GM23338 (cell line): Measurements from ENCODE around the gene FBXL5. TPM values are rescaled to one million over a fixed set of nuclear protein-coding genes. Genes with fewer than 3 reads are reported as not detected.

Source experiments
- ATAC-seq: fragments of 200-7000 bp; cut with Tn5 transposase; 3 replicates; pipeline ENCODE4 v1.9.1; 2020
- DNase-seq: peaks from one replicate; pipeline ENCODE4 v3.0.0-alpha.2; 2015; ENCODE audit warnings: low spot score
- H2AFZ ChIP-seq: fragments of 200-600 bp; sonication (generic); 2 replicates; pipeline ENCODE4 v1.8.0; 2016; ENCODE audit warnings: antibody characterized with exemption, mild to moderate bottlenecking, moderate library complexity
- H3F3A ChIP-seq: fragments of 200-600 bp; sonication (generic); replicated peaks from 2 replicates; pipeline ENCODE4 v1.8.0; 2017; ENCODE audit warnings: antibody characterized with exemption, mixed run types, low read depth
- H3K27ac ChIP-seq: fragments of 200-600 bp; sonication (generic); 2 replicates; pipeline ENCODE4 v1.6.1; 2016; ENCODE audit warnings: low read depth
- H3K27me3 ChIP-seq: fragments of 200-600 bp; sonication (generic); 2 replicates; pipeline ENCODE4 v1.8.0; 2016; ENCODE audit warnings: mild to moderate bottlenecking, mixed run types, moderate library complexity; ENCODE audit not compliant: insufficient read depth
- H3K36me3 ChIP-seq: fragments of 200-600 bp; sonication (generic); 2 replicates; pipeline ENCODE4 v1.8.0; 2016; ENCODE audit warnings: mild to moderate bottlenecking; ENCODE audit not compliant: insufficient read depth
- H3K4me1 ChIP-seq: fragments of 200-600 bp; sonication (generic); 2 replicates; pipeline ENCODE4 v1.8.0; 2016; ENCODE audit warnings: mild to moderate bottlenecking, moderate library complexity; ENCODE audit not compliant: insufficient read depth
- H3K4me2 ChIP-seq: fragments of 200-600 bp; sonication (generic); 2 replicates; pipeline ENCODE4 v1.7.1; 2017; ENCODE audit warnings: mixed run types
- H3K4me3 ChIP-seq: fragments of 200-600 bp; sonication (generic); 2 replicates; pipeline ENCODE4 v1.6.1; 2016; ENCODE audit warnings: mixed run types
- H3K79me2 ChIP-seq: fragments of 200-600 bp; sonication (generic); replicated peaks from 2 replicates; pipeline ENCODE4 v1.8.0; 2017; ENCODE audit warnings: mild to moderate bottlenecking; ENCODE audit not compliant: insufficient read depth
- H3K9me2 ChIP-seq: fragments of 200-600 bp; sonication (generic); 2 replicates; pipeline ENCODE4 v1.8.0; 2017; ENCODE audit not compliant: insufficient read depth
- H4K20me1 ChIP-seq: fragments of 200-600 bp; sonication (generic); replicated peaks from 2 replicates; pipeline ENCODE4 v1.8.0; 2017; ENCODE audit warnings: mild to moderate bottlenecking; ENCODE audit not compliant: insufficient read depth
- H3K27ac Mint-ChIP-seq: 2 replicates; pipeline ENCODE4 v1.8.0; 2020; ENCODE audit warnings: inconsistent platforms, mild to moderate bottlenecking, moderate library complexity, mixed read lengths
- H3K27me3 Mint-ChIP-seq: 3 replicates; pipeline ENCODE4 v1.8.0; 2022; ENCODE audit warnings: low read depth, mild to moderate bottlenecking, moderate library complexity, mixed read lengths, inconsistent platforms; ENCODE audit not compliant: insufficient read depth, poor library complexity
- H3K36me3 Mint-ChIP-seq: 3 replicates; pipeline ENCODE4 v1.8.0; 2021; ENCODE audit warnings: low read depth, mild to moderate bottlenecking, inconsistent platforms, moderate library complexity, mixed read lengths
- H3K4me1 Mint-ChIP-seq: 3 replicates; pipeline ENCODE4 v1.8.0; 2020; ENCODE audit warnings: mild to moderate bottlenecking, inconsistent platforms, mixed read lengths
- H3K4me3 Mint-ChIP-seq: 3 replicates; pipeline ENCODE4 v1.8.0; 2021; ENCODE audit warnings: moderate library complexity, mild to moderate bottlenecking, inconsistent platforms, mixed read lengths
- H3K9me3 Mint-ChIP-seq: 3 replicates; pipeline ENCODE4 v1.8.0; 2020; ENCODE audit warnings: moderate library complexity, mild to moderate bottlenecking, inconsistent platforms, mixed read lengths
- ETS1 ChIP-seq: IDR thresholded peaks from 2 replicates; pipeline ENCODE4 v1.6.1; 2016; ENCODE audit warnings: antibody characterized with exemption
- EZH2 ChIP-seq: fragments of 200-600 bp; sonication (generic); IDR thresholded peaks from one replicate; pipeline ENCODE4 v1.8.0; 2017; ENCODE audit warnings: antibody characterized with exemption, mild to moderate bottlenecking, low read depth; ENCODE audit not compliant: unreplicated experiment
- JUNB ChIP-seq: IDR thresholded peaks from one replicate; pipeline ENCODE4 v1.6.1; 2016; ENCODE audit warnings: antibody characterized with exemption; ENCODE audit not compliant: unreplicated experiment
- POLR2AphosphoS5 ChIP-seq: IDR thresholded peaks from 2 replicates; pipeline ENCODE4 v1.6.1; 2016; ENCODE audit warnings: antibody characterized with exemption, low read depth
- ZNF114 ChIP-seq: fragments of 250-450 bp; sonication (Bioruptor Pico); IDR thresholded peaks from 2 replicates; pipeline ENCODE4 v1.5.0; 2020; ENCODE audit warnings: mild to moderate bottlenecking, moderate library complexity
- ZNF462 ChIP-seq: fragments of 250-450 bp; sonication (Bioruptor Pico); IDR thresholded peaks from 2 replicates; pipeline ENCODE4 v1.5.0; 2020; ENCODE audit warnings: mild to moderate bottlenecking, moderate library complexity
- polyA plus RNA-seq: library from polyadenylated mRNA; unstranded; fragments of >200 nt; fragmentation: Nextera tagmentation; extraction: Ambion mirVana; gene quantifications from 2 replicates; pipeline ENCODE4 v1.2.1, GENCODE V29; 2016
- total RNA-seq: library from RNA; depleted of rRNA; stranded (reverse); fragments of >200 nt; shearing (Covaris generic); gene quantifications from 2 replicates; pipeline ENCODE4 v1.2.3, GENCODE V29; 2014

Gene FBXL5
- total and polyA plus RNA-seq, 2 experiments from 2014 or later = 55.7 to 81.9 TPM

- no peaks in the 10 kb centered on the region for H3K27me3 ChIP-seq
- no peak overlapping the region for H2AFZ ChIP-seq
- no peaks in the 10 kb centered on the region for H3F3A ChIP-seq
- Mint-ChIP-seq H3K4me1 (peaks cover 29% of the 10 kb centered on the region), H3K27ac (no peak overlapping the region), H3K36me3 (peaks cover 23% of the 10 kb centered on the region), H3K27me3 (peaks cover 2% of the 10 kb centered on the region), H3K4me3 (no peak overlapping the region), H3K9me3 (peaks cover 23% of the 10 kb centered on the region)
- H3K36me3 ChIP-seq = no peaks in the 10 kb centered on the region
- H3K79me2 ChIP-seq = no peaks in the 10 kb centered on the region
- DNase-seq (no peak), ATAC-seq (no peak)
- no peak overlapping the region for H3K4me2 ChIP-seq
- TF ChIP-seq JUNB = no peak
- no peak for TF ChIP-seq POLR2AphosphoS5
- no peak for TF ChIP-seq EZH2
- TF ChIP-seq ZNF462 (CRISPR knock-in tag) = no peak
- no peak for TF ChIP-seq ZNF114 (CRISPR knock-in tag)
- no peak for TF ChIP-seq ETS1
- no peak overlapping the region for H3K4me3 ChIP-seq
- peaks cover 6% of the 10 kb centered on the region; the same call in 1 of the 2 replicates for H3K4me1 ChIP-seq
- no peak overlapping the region for H3K27ac ChIP-seq
- 0 out of 2 replicates have a peak, but pooled peaks cover 3% of the 10 kb centered on the region for H3K9me2 ChIP-seq
- no peaks in the 10 kb centered on the region for H4K20me1 ChIP-seq
Measured at GRCh38 chr4:15694431-15694830, 39.3 kb upstream of the FBXL5 start.
